HG03460 (cell line): ENCODE data around the gene MBNL2.

Experiments used
- ATAC-seq: cut with Tn5 transposase; IDR thresholded peaks from one replicate; pipeline ENCODE4 v1.9.1; 2021; ENCODE audit not compliant: unreplicated experiment

Gene MBNL2

DNA sequence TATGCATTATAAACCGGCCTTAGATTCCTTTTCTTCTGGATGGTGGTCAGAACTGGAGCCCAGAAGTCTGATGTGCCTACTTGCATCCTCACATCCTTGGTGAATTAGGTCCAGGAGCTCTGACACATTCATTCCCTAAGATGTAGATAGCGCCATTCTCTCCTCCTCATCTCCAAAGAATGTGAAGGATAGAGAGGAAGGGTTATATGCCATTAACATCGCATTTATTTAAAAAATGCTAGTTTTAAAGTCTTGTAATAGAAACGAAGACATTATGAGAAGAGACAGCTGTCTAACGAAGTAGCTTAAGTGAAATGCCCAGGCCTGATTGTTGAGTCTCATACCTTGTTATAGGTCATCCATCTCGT, 9.7 kb downstream of the MBNL2 start:
- no peak for ATAC-seq

GRCh38 chr13:97233499-97233898, 11.4 kb downstream of the MBNL2 start:
- no peak for ATAC-seq

DNA sequence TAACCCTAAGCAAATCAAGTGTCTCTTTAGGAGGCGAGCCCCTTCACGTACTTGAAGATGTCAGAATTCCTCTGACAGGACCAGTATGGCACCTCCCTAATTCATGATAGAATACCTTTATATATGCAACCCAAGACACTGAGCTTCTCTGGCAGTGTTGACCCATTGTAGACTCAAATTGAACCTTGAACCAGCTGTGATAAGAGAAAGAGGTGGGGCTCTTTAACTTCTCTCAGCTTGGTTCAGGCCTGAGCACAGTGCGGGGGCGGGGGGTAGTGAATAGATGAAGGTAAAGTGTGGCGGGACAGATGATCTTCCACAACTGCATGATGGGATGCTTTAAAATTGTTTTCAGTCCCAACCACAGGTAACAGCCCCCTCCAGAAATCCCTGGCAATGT, 12.1 kb downstream of the MBNL2 start:
- no peak for ATAC-seq

- no peak for ATAC-seq
Measured at GRCh38 chr13:97234742-97235141, 12.6 kb downstream of the MBNL2 start.

- ATAC-seq = no peak
Measured at GRCh38 chr13:97235549-97236231, 13.6 kb downstream of the MBNL2 start.

DNA sequence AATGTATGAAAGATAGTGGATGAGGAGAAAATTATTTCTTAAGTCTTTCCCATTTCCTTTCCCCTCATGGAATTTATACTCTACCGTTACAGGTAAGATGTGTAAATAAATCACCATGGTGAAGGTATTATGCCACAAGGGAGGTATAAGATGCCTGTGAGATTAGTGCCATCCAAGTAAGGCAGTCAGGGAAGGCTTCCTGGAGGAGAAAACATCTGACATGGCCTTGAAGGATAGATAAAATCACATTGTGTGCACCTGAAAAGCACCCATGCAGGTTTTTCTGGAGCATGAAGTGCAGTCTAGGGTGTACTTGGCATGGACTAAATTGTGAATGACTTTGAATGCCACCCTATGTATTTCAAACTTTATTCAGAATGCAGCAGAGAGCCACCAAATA, 15.3 kb downstream of the MBNL2 start:
- ATAC-seq = no peak

GRCh38 chr13:97238432-97238831, 16.3 kb downstream of the MBNL2 start:
- ATAC-seq = no peak

- ATAC-seq = no peak
Measured at GRCh38 chr13:97238883-97239282, 16.8 kb downstream of the MBNL2 start.

DNA sequence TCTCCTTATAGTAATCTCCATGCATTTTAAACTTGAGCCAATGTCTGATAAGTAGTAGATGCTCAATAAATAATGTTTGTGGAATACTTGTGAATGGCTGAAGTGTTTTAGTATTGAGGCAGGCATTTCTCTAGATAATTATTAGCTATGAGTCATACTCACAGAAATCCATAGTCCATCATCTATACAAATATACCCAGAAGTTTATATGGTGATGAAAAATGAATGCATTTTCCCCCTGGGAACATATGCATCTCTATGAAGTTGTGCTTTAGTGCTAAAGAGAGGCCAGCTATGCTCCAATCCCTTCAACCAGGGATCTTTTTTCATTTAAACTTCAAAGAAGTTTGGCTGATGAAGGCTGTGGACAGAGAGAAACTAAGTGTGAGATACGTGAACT, 17.2 kb downstream of the MBNL2 start:
- no peak for ATAC-seq

DNA sequence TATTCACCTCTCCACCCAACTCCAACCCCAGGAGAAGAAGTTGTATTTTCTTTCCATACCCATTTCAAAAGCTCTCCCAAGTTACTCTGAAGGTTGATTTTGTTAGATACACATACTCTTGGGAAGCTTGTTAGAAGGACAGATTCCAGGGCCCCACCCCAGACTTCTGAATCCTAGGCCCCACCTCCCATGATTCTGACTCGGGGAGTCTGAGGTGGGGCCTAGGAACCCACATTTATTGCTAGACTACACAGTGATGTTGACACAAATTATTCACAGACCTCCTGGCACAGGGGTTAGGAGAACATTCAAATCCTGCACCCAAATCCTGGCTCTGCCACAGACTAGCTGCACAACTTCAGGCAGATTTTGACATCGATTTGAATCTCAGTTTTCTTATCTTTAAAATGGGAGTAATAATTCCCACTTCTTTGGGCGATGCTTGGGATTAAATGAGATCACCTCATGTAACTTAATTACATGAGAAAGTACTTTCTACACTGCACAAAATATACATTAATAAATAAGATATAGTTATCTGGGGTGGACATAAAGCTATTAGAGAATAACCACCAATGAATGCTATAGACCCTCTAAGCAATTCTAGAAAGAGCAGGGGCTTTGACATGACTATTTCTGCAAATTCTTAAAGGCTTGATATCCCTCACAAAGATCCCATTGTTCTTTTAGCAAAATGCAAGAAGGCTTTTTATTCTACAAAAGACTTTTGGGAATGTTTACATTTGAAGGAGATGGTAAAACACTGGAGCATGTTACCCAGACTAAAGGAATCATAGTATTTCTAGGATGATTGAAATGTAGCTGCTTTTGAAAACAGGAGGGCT, 18.0 kb downstream of the MBNL2 start:
- no peak for ATAC-seq

GRCh38 chr13:97240788-97241734, 18.9 kb downstream of the MBNL2 start:
- no peak for ATAC-seq

GRCh38 chr13:97241761-97242160, 19.6 kb downstream of the MBNL2 start:
- ATAC-seq = no peak

DNA sequence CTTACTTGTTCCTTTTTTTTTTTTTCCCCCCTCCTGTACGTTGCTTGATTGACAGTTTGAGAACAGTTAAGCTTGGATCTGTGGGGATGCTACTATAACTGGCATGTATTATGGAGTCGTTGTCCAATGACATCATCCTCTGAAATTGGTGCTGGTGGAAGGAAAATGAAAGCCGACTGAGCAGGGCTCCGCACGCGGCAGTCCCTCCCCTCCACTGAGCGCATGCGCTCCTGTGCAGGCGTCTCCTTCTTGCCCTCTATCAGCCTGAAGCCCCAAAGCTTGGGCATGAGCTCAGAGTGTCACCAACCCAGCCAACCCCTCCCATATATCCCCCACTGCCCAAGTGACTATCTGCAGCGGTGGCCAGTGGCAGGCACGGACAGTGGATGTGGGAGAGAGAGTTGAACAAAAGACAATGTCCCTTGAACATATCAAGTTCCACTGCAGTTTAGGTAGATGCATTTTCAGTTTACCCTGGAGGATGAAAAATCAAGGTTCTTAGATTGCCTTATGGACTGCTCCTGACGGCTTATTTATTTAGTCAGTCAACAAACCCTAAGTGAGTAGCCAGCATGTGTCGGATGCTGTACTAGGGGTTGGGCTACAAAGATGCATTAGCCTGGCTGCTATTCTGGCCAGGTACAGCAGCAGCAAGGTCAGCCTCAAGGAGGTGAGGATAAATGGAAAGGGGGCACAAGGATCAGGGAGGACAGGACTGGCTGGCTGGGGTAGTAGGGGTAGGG, 20.8 kb downstream of the MBNL2 start:
- no peak for ATAC-seq

DNA sequence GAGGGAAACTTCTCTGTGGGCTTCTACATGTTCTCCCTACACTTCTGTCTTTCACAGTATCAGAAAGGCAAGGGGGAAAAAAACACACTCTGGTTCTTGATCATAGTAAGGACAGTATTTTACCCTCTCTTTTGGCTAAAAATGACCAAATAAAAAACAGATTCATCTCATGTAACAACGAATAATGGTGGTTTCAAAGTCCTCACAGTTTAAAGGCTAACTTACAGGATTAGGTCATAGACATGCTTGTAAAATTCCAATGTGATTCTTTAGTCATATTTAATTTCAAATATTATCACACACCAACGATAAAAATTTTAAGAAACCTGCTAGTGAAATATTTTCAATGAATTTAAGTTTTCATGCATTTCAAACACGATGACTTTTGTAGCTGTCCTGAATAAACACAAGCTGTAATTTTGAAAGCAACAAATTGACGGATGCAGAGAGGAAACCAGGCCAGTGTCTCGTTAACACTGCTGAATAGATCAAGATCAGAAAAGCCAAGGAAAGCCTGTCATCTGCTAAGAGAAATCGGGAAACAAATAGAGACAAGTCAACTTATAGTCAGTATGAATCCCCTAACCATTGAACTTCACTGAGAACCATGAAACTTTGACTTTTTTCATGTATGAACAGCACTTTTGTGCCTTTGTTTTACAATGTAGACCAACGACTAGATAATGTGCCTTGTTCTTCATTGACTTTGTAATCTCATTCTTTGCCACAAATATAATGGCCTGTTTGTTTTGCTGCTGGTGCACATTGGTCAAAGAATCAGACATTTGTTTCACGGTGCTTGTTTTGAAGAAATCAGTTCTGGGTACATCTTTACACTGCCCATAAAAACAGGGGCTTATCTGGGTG, 22.0 kb downstream of the MBNL2 start:
- no peak for ATAC-seq

GRCh38 chr13:97245011-97245410, 22.9 kb downstream of the MBNL2 start:
- ATAC-seq = no peak

- no peak for ATAC-seq
Measured at GRCh38 chr13:97246596-97247158, 24.5 kb downstream of the MBNL2 start.

- ATAC-seq = no peak
Measured at GRCh38 chr13:97248243-97248642, 26.1 kb downstream of the MBNL2 start.

DNA sequence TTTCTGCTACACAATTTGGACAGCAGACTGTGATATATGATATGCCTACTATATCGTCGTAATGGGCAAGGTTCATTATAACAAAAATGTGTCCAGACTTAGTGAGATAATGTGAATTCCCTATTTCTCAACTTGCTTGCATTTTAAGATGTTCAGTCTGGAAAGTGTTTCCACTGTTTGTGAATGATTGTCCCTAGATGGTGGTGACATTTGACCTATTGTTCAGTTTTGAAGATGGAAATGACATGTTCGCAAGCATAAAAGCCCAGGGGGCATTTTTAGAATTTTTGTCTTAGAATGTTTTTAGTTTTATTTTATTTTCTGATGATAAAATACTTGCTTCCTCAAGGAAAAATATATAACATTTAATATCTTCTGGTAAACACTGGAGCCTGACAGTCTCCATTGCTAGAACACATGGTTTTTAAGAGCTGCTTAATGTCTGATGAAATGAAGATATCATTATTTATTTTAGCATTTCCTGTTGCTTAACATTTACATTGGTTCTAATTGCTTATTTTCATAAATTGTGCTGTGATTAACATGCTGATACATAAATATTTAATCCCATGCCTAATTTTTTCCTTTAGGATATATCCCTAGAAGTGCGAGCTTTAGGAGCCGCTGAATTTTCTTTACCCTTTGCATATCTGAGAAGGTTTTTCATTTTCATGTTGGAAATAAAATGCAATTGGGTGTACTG, 27.1 kb downstream of the MBNL2 start:
- ATAC-seq = no peak
